ENCODE measurements around the gene TRIM14. TPM values are rescaled to one million over a fixed set of nuclear protein-coding genes. Genes with fewer than 3 reads are reported as not detected.
"Not testable (repeated sequence)": the region's sequence is repeated elsewhere in the genome, so short reads cannot be mapped to it uniquely, and the experiment has no call there.

The TRIM14 gene
- total RNA-seq, 4 donors from 2014 or later: 7.5 to 12.5 (median 10.5) TPM

DNA sequence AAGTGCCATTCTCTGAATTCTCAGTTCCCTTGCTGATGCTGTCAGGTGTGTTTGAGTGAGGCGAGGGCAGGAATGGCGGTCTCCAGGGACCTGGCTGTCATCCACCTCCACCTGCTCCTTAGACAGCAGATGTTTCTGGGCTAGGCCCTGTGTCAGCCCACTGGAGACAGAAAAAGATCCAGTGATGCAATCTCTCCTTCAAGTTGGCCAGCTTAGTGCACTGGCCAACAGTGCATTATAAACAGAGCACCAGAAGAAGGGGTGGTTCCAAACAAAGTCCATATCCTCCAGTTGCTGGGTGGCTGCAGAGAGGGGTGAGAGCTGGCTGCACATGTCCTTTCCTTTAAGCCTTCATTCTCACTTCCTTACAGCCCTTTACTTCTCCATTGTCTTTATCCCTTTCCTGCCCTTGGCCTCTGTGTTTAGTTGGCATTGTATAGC is 35.9 kb downstream of the TRIM14 start:
- Histone ChIP-seq H3K36me3 (peaks cover 0 to 68% of the 10 kb centered on the region in 2 donors), H3K9me3 (no peaks in the 10 kb centered on the region), H3K27me3 (no peaks in the 10 kb centered on the region), H3K4me1 (peaks cover 0 to 9% (median 0%) of the 10 kb centered on the region in 3 donors), H3K27ac (peak overlapping the region in 1 of 4 donors; percentile 11), H3K4me3 (no peak overlapping the region)
- ATAC-seq: peak; percentile 48
- TF ChIP-seq POLR2AphosphoS5 (IDR thresholded peaks at IDR 0.05) (no peak), POLR2A (IDR thresholded peaks at IDR 0.05) (no peak), EP300 (IDR thresholded peaks at IDR 0.05) (no peak)
- TF ChIP-seq, protein P1, sequence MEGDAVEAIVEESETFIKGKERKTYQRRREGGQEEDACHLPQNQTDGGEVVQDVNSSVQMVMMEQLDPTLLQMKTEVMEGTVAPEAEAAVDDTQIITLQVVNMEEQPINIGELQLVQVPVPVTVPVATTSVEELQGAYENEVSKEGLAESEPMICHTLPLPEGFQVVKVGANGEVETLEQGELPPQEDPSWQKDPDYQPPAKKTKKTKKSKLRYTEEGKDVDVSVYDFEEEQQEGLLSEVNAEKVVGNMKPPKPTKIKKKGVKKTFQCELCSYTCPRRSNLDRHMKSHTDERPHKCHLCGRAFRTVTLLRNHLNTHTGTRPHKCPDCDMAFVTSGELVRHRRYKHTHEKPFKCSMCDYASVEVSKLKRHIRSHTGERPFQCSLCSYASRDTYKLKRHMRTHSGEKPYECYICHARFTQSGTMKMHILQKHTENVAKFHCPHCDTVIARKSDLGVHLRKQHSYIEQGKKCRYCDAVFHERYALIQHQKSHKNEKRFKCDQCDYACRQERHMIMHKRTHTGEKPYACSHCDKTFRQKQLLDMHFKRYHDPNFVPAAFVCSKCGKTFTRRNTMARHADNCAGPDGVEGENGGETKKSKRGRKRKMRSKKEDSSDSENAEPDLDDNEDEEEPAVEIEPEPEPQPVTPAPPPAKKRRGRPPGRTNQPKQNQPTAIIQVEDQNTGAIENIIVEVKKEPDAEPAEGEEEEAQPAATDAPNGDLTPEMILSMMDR (IDR thresholded peaks at IDR 0.05): no peak
- 80 to 100% methylated on average over 1 to 2 of the region's 2 CpGs for WGBS, 2 donors (ENCODE audit: low coverage in 1 of 2)

DNA sequence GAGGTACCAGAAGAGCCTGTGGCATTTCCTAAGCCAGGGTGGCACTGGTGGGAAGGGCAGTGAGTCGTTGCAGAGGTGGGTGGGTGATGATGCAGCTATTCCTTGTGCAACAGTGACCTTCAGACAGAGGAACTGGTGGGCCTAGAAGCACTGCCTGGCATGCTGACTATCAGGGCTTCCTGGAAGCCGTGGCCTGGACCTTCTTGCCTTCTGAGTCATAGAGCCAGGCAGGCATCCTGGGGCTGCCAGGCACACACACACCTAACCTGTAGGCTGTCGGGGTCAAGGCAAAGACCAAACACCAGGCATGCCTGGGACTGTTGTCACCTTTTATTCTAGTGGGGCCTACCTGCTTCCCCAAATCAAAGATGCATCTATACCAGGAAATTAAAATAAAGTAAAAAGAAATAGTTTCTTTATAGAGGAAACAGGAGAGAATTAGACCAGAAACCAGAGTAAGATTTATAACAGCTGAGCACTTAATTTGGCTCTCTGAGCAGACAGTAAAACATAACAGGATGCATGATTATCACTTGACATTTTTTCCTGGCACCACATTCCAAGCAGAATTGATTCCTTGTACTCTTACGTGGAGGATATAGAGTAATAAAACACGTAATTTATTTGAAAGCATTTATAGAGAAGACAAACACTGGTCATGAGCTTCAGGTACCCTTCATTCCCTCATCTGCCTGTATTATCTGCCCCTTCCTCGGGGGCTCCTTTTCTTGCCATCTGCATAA is 37.4 kb downstream of the TRIM14 start:
- H3K27ac ChIP-seq: peak overlapping the region in 1 of 4 donors; percentile 14
- WGBS, 2 donors (ENCODE audit: low coverage in 1 of 2): 69 to 72% methylated on average over 3 of the region's 6 CpGs
- H3K4me3 ChIP-seq: no peak overlapping the region
- peak; percentile 38 for ATAC-seq
- H3K27me3 ChIP-seq: no peaks in the 10 kb centered on the region
- H3K36me3 ChIP-seq: peaks cover 0 to 76% of the 10 kb centered on the region in 2 donors
- no peaks in the 10 kb centered on the region for H3K4me1 ChIP-seq
- TF ChIP-seq EP300 (IDR thresholded peaks at IDR 0.05) (no peak), POLR2AphosphoS5 (IDR thresholded peaks at IDR 0.05) (peak; percentile 69), POLR2A (IDR thresholded peaks at IDR 0.05) (no peak)
- TF ChIP-seq, protein P1 (IDR thresholded peaks at IDR 0.05): no peak
- H3K9me3 ChIP-seq: no peaks in the 10 kb centered on the region

DNA sequence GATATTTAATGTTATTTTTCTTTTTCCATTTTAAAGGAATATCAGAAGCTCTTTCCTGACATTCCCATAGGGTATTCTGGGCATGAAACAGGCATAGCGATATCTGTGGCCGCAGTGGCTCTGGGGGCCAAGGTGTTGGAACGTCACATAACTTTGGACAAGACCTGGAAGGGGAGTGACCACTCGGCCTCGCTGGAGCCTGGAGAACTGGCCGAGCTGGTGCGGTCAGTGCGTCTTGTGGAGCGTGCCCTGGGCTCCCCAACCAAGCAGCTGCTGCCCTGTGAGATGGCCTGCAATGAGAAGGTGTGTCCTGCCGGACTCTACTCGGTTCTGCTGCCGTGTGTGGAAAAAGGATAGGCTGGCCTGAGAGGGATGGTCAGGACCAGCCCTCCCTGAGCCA is 38.2 kb downstream of the TRIM14 start:
- H3K27ac ChIP-seq: no peak overlapping the region
- 93% methylated on average over 3 of the region's 12 CpGs; no CpG with 5 or more reads in 1 of the 2 donors for WGBS, 2 donors (ENCODE audit: low coverage in 1 of 2)
- TF ChIP-seq EP300 (IDR thresholded peaks at IDR 0.05): no peak
- no peak for TF ChIP-seq POLR2AphosphoS5 (IDR thresholded peaks at IDR 0.05)
- TF ChIP-seq, protein P1 (IDR thresholded peaks at IDR 0.05): no peak
- no peak for TF ChIP-seq POLR2A (IDR thresholded peaks at IDR 0.05)
- ATAC-seq: no peak
- no peaks in the 10 kb centered on the region for H3K4me1 ChIP-seq
- H3K9me3 ChIP-seq: no peaks in the 10 kb centered on the region
- no peaks in the 10 kb centered on the region for H3K27me3 ChIP-seq
- H3K4me3 ChIP-seq: no peak overlapping the region
- H3K36me3 ChIP-seq: peaks cover 0 to 76% of the 10 kb centered on the region in 2 donors

DNA sequence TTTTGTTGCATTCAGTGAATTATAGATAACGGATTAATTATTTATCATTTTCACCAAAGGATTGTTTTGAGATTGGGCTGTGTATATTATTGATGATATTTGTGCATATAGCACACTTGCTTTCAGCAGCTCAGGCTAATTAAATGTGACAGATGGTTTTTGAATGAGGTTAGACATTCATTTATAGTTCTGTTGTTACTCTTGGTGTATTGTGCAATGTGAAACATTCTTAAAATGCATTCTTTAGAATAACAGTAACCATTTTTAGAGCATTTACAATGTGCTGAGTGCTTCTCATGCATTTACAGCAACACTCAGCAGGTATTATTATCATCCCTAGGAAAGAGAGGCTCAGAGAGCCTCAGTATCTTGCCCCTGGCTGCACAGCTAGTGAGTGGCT is 38.7 kb downstream of the TRIM14 start:
- no peak for TF ChIP-seq EP300 (IDR thresholded peaks at IDR 0.05)
- TF ChIP-seq, protein P1 (IDR thresholded peaks at IDR 0.05): no peak
- no peak for TF ChIP-seq POLR2AphosphoS5 (IDR thresholded peaks at IDR 0.05)
- no peak for TF ChIP-seq POLR2A (IDR thresholded peaks at IDR 0.05)
- H3K27me3 ChIP-seq: no peaks in the 10 kb centered on the region
- no peaks in the 10 kb centered on the region for H3K9me3 ChIP-seq
- 95 to 100% methylated on average over 1 of the region's 1 CpG for WGBS, 2 donors (ENCODE audit: low coverage in 1 of 2)
- ATAC-seq: no peak
- peaks cover 0 to 76% of the 10 kb centered on the region in 2 donors for H3K36me3 ChIP-seq
- H3K27ac ChIP-seq: no peak overlapping the region
- H3K4me3 ChIP-seq: no peak overlapping the region
- H3K4me1 ChIP-seq: no peaks in the 10 kb centered on the region

DNA sequence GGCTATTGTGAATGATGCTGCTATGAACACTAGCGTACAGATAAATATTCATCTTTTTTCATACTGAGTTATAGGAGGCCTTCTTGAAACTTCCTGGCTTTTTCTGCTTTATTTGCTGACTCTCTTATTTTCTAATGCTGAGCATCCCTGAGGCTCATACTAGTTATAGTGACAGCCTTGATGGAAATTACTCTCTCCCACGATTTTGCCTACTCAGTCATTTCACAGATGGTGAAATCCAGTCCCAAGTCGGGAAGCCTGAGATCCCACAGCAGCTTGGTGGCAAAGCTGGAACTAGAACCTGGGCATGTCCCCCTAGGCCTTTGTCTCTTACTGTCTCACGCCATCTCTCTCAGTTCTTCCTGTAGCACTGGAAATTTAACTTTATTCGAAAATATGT is 40.1 kb downstream of the TRIM14 start:
- Histone ChIP-seq H3K36me3 (peaks cover 0 to 63% of the 10 kb centered on the region in 2 donors), H3K9me3 (no peaks in the 10 kb centered on the region), H3K27me3 (no peaks in the 10 kb centered on the region), H3K27ac (no peak overlapping the region), H3K4me1 (peaks cover 0 to 10% (median 0%) of the 10 kb centered on the region in 3 donors), H3K4me3 (no peak overlapping the region)
- no peak for TF ChIP-seq POLR2AphosphoS5 (IDR thresholded peaks at IDR 0.05)
- TF ChIP-seq POLR2A (IDR thresholded peaks at IDR 0.05): no peak
- TF ChIP-seq, protein P1 (IDR thresholded peaks at IDR 0.05): no peak
- no peak for TF ChIP-seq EP300 (IDR thresholded peaks at IDR 0.05)
- WGBS, 2 donors (ENCODE audit: low coverage in 1 of 2): 73 to 78% methylated on average over 5 of the region's 5 CpGs
- ATAC-seq: no peak

DNA sequence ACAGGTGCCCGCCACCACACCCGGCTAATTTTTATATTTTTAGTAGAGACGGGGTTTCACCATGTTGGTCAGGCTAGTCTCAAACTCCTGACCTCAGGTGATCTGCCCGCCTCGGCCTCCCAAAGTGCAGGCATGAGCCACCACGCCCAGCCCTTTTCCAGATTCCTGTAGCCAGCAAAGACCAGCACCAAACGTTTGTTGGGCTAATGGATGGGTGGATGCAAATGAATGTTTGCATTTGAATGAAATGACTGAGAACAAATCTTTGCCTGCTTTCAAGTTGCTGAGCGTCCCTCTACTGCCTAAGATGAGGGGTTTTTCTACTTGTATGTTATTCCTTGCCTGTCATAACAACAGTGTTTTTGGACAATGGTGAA is 42.5 kb downstream of the TRIM14 start:
- WGBS, 2 donors (ENCODE audit: low coverage in 1 of 2): 88 to 100% methylated on average over 1 of the region's 8 CpGs
- H3K4me3 ChIP-seq, H3K27ac ChIP-seq, H3K9me3 ChIP-seq, H3K27me3 ChIP-seq, ATAC-seq: not testable (repeated sequence)
- H3K36me3 ChIP-seq: peaks cover 0 to 44% of the 10 kb centered on the region in 2 donors
- H3K4me1 ChIP-seq: peaks cover 0 to 10% (median 0%) of the 10 kb centered on the region in 3 donors

Data from gastroesophageal sphincter (tissue), 4 donors.